Subcutaneous adipose tissue (tissue), 4 donors: Measurements from ENCODE around the gene EEF2. TPM values are rescaled to one million over a fixed set of nuclear protein-coding genes. Genes with fewer than 3 reads are reported as not detected.

Experiments
- total RNA-seq, 4 donors: library from RNA; depleted of rRNA; stranded (reverse); fragments of >200 nt; gene quantifications; one replicate each; pipeline ENCODE4 v1.1.0, GENCODE V29; 2016
- TF ChIP-seq, protein P1 (sequence below): fragments of 450-650 bp; IDR thresholded peaks from one replicate; pipeline ENCODE4 v1.5.1; 2016; ENCODE audit warnings: low read depth, mild to moderate bottlenecking, control low read depth, antibody characterized with exemption, moderate library complexity

Gene EEF2
- total RNA-seq, 4 donors from 2014 or later: 784 to 3,342 (median 1,545) TPM

DNA sequence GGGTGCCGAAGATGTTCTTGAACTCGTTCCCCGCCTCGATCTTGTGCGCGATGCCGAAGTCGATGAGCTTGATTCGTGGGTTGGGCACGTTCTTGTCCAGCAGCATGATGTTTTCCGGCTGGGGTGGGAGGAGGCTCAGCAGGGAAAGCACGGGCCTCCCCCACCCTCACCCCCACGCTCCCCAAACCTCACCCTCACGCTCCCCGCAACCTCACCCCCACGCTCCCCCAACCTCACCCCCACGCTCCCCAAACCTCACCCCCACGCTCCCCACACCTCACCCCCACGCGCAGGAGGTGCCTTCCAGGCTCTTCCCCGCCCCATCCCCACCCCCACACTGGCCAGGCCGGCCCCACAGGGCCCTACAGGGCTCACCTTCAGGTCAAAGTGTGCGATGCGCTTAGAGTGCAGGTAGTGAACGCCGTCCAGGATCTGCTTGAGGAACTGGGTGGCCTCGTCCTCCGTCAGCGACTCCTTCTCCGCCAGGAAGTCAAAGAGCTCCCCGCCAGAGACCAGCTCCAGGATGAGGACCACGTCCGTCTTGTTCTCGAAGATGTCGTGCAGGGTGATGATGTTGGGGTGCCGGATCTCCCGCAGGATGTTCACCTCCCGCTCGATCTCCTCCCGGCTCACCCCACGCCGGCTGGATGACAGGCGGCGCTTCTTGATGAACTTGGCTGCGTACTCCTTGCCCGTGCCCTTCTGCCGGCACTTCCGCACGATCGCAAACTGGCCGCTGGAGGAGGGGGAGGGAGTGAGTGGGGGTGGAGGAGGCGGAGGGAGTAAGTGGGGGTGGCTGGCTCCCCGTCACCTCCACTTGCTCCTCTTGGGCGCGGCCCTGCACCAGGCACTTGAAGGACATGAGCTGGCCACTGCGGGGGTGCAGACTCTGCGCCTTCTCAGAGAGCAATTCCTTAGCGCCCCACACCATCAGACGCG, 20.7 kb downstream of the EEF2 start:
- TF ChIP-seq, protein P1, sequence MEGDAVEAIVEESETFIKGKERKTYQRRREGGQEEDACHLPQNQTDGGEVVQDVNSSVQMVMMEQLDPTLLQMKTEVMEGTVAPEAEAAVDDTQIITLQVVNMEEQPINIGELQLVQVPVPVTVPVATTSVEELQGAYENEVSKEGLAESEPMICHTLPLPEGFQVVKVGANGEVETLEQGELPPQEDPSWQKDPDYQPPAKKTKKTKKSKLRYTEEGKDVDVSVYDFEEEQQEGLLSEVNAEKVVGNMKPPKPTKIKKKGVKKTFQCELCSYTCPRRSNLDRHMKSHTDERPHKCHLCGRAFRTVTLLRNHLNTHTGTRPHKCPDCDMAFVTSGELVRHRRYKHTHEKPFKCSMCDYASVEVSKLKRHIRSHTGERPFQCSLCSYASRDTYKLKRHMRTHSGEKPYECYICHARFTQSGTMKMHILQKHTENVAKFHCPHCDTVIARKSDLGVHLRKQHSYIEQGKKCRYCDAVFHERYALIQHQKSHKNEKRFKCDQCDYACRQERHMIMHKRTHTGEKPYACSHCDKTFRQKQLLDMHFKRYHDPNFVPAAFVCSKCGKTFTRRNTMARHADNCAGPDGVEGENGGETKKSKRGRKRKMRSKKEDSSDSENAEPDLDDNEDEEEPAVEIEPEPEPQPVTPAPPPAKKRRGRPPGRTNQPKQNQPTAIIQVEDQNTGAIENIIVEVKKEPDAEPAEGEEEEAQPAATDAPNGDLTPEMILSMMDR: no peak

DNA sequence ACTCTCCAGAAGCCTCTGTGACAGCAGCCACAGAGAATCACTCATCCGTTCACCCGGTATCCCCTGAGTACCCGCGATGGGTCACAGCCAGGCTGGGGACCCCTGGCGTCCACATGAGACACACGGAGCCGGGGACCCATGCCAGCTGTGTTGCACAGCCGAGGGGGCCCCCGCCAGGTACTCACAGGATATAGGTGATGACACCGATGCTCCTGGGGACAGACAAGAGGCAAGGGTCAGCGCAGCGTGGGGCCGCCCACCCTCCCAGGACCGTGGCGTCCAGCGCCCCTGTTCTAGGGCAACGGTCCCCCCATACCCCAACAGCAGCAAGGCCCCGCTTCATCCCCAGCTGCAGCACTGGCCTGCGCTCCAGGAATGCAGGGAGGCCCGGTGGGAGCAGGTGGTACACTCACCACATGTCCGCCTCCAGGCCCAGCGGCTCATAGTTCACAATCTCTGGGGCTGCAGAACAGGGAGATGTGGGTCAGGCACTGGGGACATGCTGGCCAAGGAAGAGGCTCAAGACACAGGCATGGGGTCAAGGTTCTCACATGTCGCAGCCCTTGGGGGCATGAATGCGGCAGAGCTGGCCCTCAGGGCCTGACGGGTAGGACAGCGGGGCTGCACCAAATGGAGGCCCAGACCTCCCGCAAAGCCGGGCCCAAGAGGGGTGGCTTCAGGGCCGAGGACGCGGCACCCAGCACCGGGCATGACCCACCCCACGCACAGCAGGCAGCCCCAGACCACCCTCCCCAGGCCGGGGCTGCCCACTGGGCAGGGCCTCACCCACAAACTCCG, 21.6 kb downstream of the EEF2 start:
- TF ChIP-seq, protein P1: no peak

DNA sequence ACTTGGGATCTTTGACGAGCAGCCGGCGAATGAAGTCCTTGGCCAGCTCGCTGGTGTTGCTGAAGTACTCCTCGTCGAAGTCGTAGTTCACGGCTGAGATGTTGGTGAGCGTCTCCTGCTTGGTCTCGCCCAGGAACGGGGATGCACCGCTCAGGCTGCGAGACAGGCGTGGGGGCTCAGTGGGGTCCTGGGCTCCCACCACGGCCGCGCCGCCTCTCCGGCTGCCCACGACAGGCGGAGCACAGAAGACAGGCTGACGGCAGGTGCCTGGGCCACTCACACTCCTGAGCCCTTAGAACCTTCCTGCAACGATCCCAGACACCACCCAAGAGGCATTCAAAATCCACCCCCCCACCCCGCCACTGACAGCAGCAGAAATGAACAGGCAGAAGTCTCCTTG, 24.3 kb downstream of the EEF2 start:
- TF ChIP-seq, protein P1: no peak

- TF ChIP-seq, protein P1: no peak
Measured at GRCh38 chr19:3959766-3960131, 25.5 kb downstream of the EEF2 start.

DNA sequence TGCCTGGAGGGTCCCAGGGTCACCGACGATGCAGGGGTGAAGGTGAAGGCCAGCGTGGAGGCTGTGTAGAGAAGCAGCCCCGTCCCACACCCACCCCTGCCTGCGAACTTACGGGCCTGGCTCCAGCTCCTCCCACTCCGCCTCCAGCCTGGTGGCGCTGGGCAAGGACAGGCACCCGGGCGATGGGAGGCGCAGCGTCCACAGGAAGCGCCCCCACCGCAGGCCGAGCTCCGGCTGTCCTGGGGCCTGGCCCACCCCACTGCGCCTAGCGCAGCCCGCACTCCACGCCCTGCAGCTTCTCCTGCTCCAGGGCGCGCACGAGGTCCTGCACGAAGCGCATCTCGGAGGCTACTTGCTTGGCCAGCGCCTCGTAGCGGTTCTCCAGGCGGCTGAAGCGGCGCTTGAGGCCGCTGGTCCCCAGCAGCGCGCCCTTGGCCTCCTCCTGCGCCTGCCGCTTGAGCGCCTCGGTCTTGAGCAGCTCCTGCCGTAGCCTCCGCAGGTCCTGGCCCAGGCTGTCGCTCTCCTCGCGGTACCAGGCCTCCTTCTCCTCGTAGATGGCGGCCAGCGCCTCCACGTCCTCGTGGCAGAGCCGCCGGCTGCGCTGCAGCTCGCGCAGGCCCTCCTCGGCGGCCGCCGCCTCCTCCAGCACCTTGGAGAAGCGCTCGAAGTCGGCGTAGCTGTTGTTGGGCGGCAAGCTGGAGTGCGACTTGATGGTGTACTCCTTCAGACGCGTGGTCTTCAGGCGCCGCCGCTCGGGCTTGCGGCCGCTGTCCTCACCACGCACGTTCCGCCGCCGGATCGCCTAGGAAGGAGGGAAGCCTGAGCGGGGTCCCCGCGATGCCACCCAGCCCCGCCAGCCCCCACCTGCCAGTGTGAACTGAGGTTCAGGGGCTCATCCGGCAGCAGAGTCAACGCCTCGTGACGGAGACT, 26.2 kb downstream of the EEF2 start:
- TF ChIP-seq, protein P1: no peak

GRCh38 chr19:3955688-3956087, 29.6 kb downstream of the EEF2 start:
- TF ChIP-seq, protein P1: no peak
